Osteocyte (in vitro differentiated cells): Measurements from ENCODE around the gene CPVL. TPM values are rescaled to one million over a fixed set of nuclear protein-coding genes. Genes with fewer than 3 reads are reported as not detected.

Experiments
- DNase-seq: peaks from one replicate; pipeline ENCODE4 v3.0.0; 2021; ENCODE audit warnings: mixed read lengths; ENCODE audit not compliant: unreplicated experiment; ENCODE audit errors: extremely low spot score
- H3K27ac Mint-ChIP-seq: one replicate; pipeline ENCODE4 v1.8.0; 2021; ENCODE audit warnings: mild to moderate bottlenecking, mixed read lengths; ENCODE audit not compliant: unreplicated experiment
- H3K27me3 Mint-ChIP-seq: one replicate; pipeline ENCODE4 v1.8.0; 2021; ENCODE audit warnings: mixed read lengths; ENCODE audit not compliant: unreplicated experiment
- H3K36me3 Mint-ChIP-seq: one replicate; pipeline ENCODE4 v1.8.0; 2021; ENCODE audit warnings: mixed read lengths; ENCODE audit not compliant: unreplicated experiment
- H3K4me1 Mint-ChIP-seq: one replicate; pipeline ENCODE4 v1.8.0; 2021; ENCODE audit warnings: mixed read lengths; ENCODE audit not compliant: unreplicated experiment
- H3K4me3 Mint-ChIP-seq: one replicate; pipeline ENCODE4 v1.8.0; 2021; ENCODE audit warnings: mild to moderate bottlenecking, moderate library complexity, mixed read lengths; ENCODE audit not compliant: unreplicated experiment
- H3K9me3 Mint-ChIP-seq: one replicate; pipeline ENCODE4 v1.8.0; 2021; ENCODE audit warnings: mixed read lengths; ENCODE audit not compliant: unreplicated experiment
- CTCF ChIP-seq: fragments of 200-600 bp; sonication (generic); IDR thresholded peaks from 2 replicates; pipeline ENCODE4 v1.5.0; 2021; ENCODE audit warnings: antibody characterized with exemption, mild to moderate bottlenecking, moderate library complexity
- total RNA-seq: library from RNA; stranded (reverse); gene quantifications from 2 replicates; pipeline ENCODE4 v1.2.1, GENCODE V29; 2021

CPVL gene
- total RNA-seq, 1 donor from 2014 or later: 2.0 TPM

GRCh38 chr7:29013931-29014330 lies 132.4 kb downstream of the CPVL start:
- TF ChIP-seq CTCF: no peak
- Mint-ChIP-seq H3K4me1 (peaks cover 11% of the 10 kb centered on the region), H3K9me3 (no peaks in the 10 kb centered on the region), H3K36me3 (no peaks in the 10 kb centered on the region), H3K27ac (no peak overlapping the region), H3K4me3 (no peak overlapping the region), H3K27me3 (no peaks in the 10 kb centered on the region)
- no peak for DNase-seq

- DNase-seq: no peak
- Mint-ChIP-seq H3K27me3 (peaks cover under 1% of the 10 kb centered on the region), H3K4me1 (peaks cover 11% of the 10 kb centered on the region), H3K27ac (no peak overlapping the region), H3K36me3 (no peaks in the 10 kb centered on the region), H3K4me3 (no peak overlapping the region), H3K9me3 (no peaks in the 10 kb centered on the region)
- TF ChIP-seq CTCF: no peak
Observed at GRCh38 chr7:29013082-29013695, 133.1 kb downstream of the CPVL start.

- no peaks in the 10 kb centered on the region for H3K36me3 Mint-ChIP-seq
- no peak for DNase-seq
- TF ChIP-seq CTCF: no peak
- peaks cover 4% of the 10 kb centered on the region for H3K27me3 Mint-ChIP-seq
- H3K9me3 Mint-ChIP-seq: no peaks in the 10 kb centered on the region
- no peak overlapping the region for H3K4me3 Mint-ChIP-seq
- H3K27ac Mint-ChIP-seq: no peak overlapping the region
- H3K4me1 Mint-ChIP-seq: peaks cover 4% of the 10 kb centered on the region
Observed at GRCh38 chr7:29009947-29010346, 136.4 kb downstream of the CPVL start.

- Mint-ChIP-seq H3K27me3 (peaks cover 4% of the 10 kb centered on the region), H3K27ac (no peak overlapping the region), H3K36me3 (no peaks in the 10 kb centered on the region), H3K4me1 (peaks cover 4% of the 10 kb centered on the region), H3K4me3 (no peak overlapping the region), H3K9me3 (no peaks in the 10 kb centered on the region)
- no peak for DNase-seq
- TF ChIP-seq CTCF: no peak
Observed at GRCh38 chr7:29008590-29008989, 137.7 kb downstream of the CPVL start.

GRCh38 chr7:29007127-29007526 lies 139.2 kb downstream of the CPVL start:
- peaks cover 13% of the 10 kb centered on the region for H3K27me3 Mint-ChIP-seq

More at GRCh38 chr7:29007127-29007526, 139.2 kb downstream of the CPVL start:
- TF ChIP-seq CTCF: no peak
- no peaks in the 10 kb centered on the region for H3K9me3 Mint-ChIP-seq
- H3K4me3 Mint-ChIP-seq: no peak overlapping the region
- no peak for DNase-seq
- no peaks in the 10 kb centered on the region for H3K36me3 Mint-ChIP-seq
- peaks cover 4% of the 10 kb centered on the region for H3K4me1 Mint-ChIP-seq
- H3K27ac Mint-ChIP-seq: no peak overlapping the region
